Upper lobe of right lung (tissue), 1 donor: Measurements from ENCODE around the gene PHF14. TPM values are rescaled to one million over a fixed set of nuclear protein-coding genes. Genes with fewer than 3 reads are reported as not detected.
"Not testable (repeated sequence)": the region's sequence is repeated elsewhere in the genome, so short reads cannot be mapped to it uniquely, and the experiment has no call there.

Source experiments
- ATAC-seq: fragments of 200-7000 bp; cut with Tn5 transposase; one replicate; pipeline ENCODE4 v1.9.1; 2020; ENCODE audit warnings: mild to moderate bottlenecking, moderate library complexity
- DNase-seq: peaks from one replicate; pipeline ENCODE4 v3.0.0-alpha.2; 2020
- H3K27ac ChIP-seq: fragments of 200-600 bp; one replicate; pipeline ENCODE4 v1.8.0; 2022
- H3K27me3 ChIP-seq: fragments of 200-600 bp; one replicate; pipeline ENCODE4 v1.8.0; 2022; ENCODE audit warnings: mild to moderate bottlenecking
- H3K36me3 ChIP-seq: fragments of 200-600 bp; one replicate; pipeline ENCODE4 v1.8.0; 2022
- H3K4me1 ChIP-seq: fragments of 200-600 bp; one replicate; pipeline ENCODE4 v1.8.0; 2022
- H3K4me3 ChIP-seq: fragments of 200-600 bp; one replicate; pipeline ENCODE4 v1.8.0; 2022; ENCODE audit warnings: mild to moderate bottlenecking
- H3K9me3 ChIP-seq: fragments of 200-600 bp; one replicate; pipeline ENCODE4 v1.8.0; 2022
- intact Hi-C: fragments of 100-400 bp; cut with DNase I; formaldehyde crosslinking; loops from one replicate; pipeline ENCODE4 v1.11.0; 2022
- total RNA-seq: library from RNA; stranded (reverse); fragmentation: NEBNext Ultra II Directional; extraction: Animal tissue kit (Norgen Biotek cat#: 25700); gene quantifications from one replicate; pipeline ENCODE4 v1.2.1, GENCODE V29; 2021
- TF ChIP-seq, protein P1 (sequence below): fragments of 200-600 bp; IDR thresholded peaks from one replicate; pipeline ENCODE4 v1.8.0; 2022; ENCODE audit warnings: antibody characterized with exemption
- donor health status: DM: no; HTN: yes; CAD: no; lungs with severe emphysema.

Gene PHF14
- total RNA-seq, 1 donor from 2014 or later: 30.4 TPM

DNA sequence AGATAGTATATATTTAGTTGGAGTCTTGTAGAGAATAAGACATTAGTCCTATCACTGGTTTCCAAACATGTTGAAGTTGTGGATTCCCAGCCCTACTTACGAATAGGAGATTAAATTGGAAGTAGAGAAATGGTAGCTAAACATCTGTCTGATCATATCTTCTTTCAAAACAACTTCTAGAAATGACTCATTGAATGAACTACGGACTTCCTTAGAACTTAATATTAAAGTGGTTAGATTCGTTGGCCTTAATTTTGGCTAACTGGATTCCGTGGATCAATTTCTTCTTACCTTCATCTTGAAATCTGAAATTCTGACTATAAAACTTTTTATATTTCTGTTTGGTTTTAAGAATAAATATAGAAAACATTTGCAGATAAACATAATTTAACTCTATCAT is 3.4 kb downstream of the PHF14 start:
- ATAC-seq: no peak
- TF ChIP-seq, protein P1, sequence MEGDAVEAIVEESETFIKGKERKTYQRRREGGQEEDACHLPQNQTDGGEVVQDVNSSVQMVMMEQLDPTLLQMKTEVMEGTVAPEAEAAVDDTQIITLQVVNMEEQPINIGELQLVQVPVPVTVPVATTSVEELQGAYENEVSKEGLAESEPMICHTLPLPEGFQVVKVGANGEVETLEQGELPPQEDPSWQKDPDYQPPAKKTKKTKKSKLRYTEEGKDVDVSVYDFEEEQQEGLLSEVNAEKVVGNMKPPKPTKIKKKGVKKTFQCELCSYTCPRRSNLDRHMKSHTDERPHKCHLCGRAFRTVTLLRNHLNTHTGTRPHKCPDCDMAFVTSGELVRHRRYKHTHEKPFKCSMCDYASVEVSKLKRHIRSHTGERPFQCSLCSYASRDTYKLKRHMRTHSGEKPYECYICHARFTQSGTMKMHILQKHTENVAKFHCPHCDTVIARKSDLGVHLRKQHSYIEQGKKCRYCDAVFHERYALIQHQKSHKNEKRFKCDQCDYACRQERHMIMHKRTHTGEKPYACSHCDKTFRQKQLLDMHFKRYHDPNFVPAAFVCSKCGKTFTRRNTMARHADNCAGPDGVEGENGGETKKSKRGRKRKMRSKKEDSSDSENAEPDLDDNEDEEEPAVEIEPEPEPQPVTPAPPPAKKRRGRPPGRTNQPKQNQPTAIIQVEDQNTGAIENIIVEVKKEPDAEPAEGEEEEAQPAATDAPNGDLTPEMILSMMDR: no peak
- H3K27ac ChIP-seq: no peak overlapping the region
- H3K36me3 ChIP-seq: peaks cover 5% of the 10 kb centered on the region
- no peaks in the 10 kb centered on the region for H3K9me3 ChIP-seq
- peaks cover 9% of the 10 kb centered on the region for H3K4me1 ChIP-seq
- H3K4me3 ChIP-seq: no peak overlapping the region
- no peak for DNase-seq
- intact Hi-C loops: no loop called here
- no peaks in the 10 kb centered on the region for H3K27me3 ChIP-seq

DNA sequence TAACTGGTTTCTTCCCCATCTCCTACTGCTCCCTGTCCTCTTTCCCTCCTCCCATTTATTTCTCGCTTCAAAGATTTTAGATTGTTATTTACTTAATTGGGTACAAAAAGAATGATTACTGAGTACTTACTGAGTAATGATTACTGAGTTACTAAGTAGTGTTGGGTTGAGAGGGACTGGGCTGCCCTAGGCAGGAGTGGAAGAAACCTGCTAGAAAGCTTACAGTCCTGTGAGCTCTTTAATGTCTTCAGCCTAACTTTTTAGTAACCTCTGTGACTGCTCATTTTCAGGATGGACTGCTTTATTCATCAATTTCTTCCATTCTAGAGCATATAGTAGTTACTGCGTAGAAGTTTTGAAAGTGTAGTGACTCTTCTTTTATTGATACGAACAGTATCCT is 7.6 kb downstream of the PHF14 start:
- Histone ChIP-seq H3K4me3 (no peak overlapping the region), H3K27me3 (no peaks in the 10 kb centered on the region), H3K27ac (no peak overlapping the region), H3K9me3 (no peaks in the 10 kb centered on the region), H3K36me3 (peaks cover 17% of the 10 kb centered on the region), H3K4me1 (no peaks in the 10 kb centered on the region)
- TF ChIP-seq, protein P1: no peak
- intact Hi-C loops: no loop called here
- no peak for ATAC-seq
- no peak for DNase-seq

DNA sequence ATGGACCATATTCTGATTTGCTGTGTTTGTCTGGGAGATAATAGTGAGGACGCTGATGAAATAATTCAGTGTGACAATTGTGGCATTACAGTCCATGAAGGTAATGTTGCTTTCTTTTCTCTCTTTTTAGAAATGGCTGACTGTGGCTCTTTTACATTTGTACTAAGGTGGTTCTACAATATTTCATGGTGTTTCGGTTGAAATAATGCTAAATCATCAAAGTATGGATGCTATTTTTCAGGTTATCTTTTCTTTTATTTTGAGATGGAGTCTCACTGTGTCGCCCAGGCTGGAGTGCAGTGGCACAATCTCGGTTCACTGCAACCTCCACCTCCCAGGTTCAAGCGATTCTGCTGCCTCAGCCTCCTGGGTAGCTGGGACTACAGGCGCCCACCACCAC is 17.1 kb downstream of the PHF14 start:
- peaks cover 30% of the 10 kb centered on the region for H3K36me3 ChIP-seq
- H3K4me3 ChIP-seq, ATAC-seq, DNase-seq, H3K27me3 ChIP-seq, H3K27ac ChIP-seq, intact Hi-C loops, H3K9me3 ChIP-seq, H3K4me1 ChIP-seq: not testable (repeated sequence)

DNA sequence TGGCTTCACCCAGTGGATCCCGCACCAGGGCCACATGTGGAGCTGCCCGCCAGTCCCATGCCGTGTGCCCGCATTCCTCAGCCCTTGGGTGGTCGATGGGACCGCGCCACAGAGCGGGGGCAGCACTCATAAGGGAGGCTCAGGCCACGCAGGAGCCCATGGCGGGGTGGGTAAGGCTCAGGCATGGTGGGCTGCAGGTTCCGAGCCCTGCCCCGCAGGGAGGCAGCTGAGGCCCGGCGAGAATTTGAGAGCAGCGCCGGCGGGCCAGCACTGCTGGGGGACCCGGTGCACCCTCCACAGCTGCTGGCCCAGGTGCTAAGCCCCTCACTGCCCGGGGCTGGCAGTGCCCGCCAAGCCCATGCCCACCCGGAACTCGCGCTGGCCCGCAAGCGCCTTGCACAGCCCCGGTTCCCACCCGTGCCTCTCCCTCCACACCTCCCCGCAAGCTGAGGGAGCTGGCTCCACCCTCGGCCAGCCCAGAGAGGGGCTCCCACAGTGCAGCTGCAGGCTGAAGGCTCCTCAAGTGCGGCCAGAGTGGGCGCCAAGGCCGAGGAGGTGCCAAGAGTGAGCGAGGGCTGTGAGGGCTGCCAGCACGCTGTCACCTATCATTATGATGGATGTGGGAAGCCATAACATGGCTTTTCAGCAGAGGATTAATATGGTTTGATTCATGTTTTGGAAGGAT is 22.0 kb downstream of the PHF14 start:
- ATAC-seq, H3K9me3 ChIP-seq, H3K4me3 ChIP-seq, H3K4me1 ChIP-seq, H3K27ac ChIP-seq, H3K27me3 ChIP-seq, intact Hi-C loops, DNase-seq: not testable (repeated sequence)
- H3K36me3 ChIP-seq: peaks cover 24% of the 10 kb centered on the region

DNA sequence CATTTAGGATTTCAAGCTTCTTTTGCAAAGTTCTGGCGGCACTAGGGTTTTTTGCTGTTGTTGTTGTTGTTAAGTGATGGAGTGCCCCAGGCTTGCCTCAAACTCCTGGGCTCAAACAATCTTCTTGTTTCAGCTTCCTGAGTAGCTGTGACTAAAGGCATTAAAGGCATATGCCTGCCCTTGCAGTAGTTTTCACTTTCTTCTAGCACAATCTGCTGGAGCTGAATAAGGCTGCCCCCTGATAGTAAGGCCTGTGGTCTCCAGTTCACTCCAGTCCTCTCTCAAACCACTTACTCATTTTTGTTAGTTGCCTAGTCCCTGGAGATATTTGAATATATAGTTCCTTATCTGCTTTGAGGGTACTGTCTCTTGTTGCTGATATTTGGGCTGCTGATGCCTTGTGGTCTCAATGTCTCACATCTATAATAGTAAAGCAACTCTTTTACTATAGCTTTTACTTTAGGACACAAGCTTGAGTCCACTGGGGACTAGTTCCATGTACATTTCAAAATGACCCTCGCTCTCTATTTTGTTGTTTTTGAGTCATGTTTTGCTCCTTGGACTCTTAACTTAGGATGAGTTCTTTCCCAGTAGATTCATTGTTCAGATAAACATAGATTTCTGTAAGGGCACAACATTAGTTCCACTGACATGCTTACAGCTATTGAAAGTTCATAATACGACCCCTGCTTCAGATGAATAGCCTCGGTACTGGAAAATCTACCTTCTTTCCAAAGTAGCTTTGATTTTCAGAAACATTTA is 25.5 kb downstream of the PHF14 start:
- no peak for DNase-seq
- intact Hi-C loops: no loop called here
- Histone ChIP-seq H3K27ac (no peak overlapping the region), H3K9me3 (no peaks in the 10 kb centered on the region), H3K27me3 (no peaks in the 10 kb centered on the region), H3K4me1 (no peaks in the 10 kb centered on the region), H3K36me3 (peaks cover 16% of the 10 kb centered on the region), H3K4me3 (no peak overlapping the region)
- TF ChIP-seq, protein P1: no peak
- ATAC-seq: no peak

DNA sequence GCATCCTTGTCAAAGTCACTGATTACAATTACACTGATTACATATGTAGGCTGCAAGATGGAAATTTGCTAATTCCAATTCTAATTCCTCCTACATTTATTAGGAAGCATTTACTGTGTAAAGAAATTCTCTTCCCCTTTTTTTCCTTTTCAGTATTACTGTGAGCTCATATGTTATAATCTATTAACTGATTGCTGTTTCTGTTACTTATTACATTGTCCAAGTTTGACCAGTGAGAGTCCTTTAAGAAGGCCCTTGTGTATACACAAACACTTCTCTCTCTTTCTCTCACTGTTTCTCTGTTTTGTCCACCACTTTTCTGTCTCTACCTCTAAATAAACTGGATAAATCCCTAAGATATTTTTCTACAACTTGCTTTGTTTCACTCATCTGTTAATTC is 31.5 kb downstream of the PHF14 start:
- ATAC-seq (no peak), DNase-seq (no peak)
- Histone ChIP-seq H3K27ac (no peak overlapping the region), H3K4me3 (no peak overlapping the region), H3K27me3 (no peaks in the 10 kb centered on the region), H3K36me3 (no peaks in the 10 kb centered on the region), H3K4me1 (no peaks in the 10 kb centered on the region), H3K9me3 (no peaks in the 10 kb centered on the region)
- intact Hi-C loops: no loop called here
- TF ChIP-seq, protein P1: no peak
